IMR-90 (cell line): ENCODE measurements around the gene PSMD12.

ENCODE experiments used
- CTCF ChIP-seq: conservative IDR thresholded peaks from 2 replicates; pipeline ENCODE4 v1.5.1; 2012; ENCODE audit warnings: mild to moderate bottlenecking, low read depth, low read length, improper control_type of control experiment
- RAD21 ChIP-seq: IDR thresholded peaks from 2 replicates; pipeline ENCODE4 v1.6.1; 2012; ENCODE audit warnings: low read length, improper control_type of control experiment

GRCh38 chr17:67294451-67295199, 71.8 kb downstream of the PSMD12 start:
- TF ChIP-seq CTCF (no peak), RAD21 (no peak)
